Rectal smooth muscle tissue (tissue), 1 donor: ENCODE measurements around the gene CYSTM1.

Experiments used
- H3K27ac ChIP-seq: one replicate; pipeline ENCODE4 v1.7.0; 2013; ENCODE audit warnings: low read depth, low read length, inconsistent platforms
- H3K27me3 ChIP-seq: one replicate; pipeline ENCODE4 v1.7.0; 2013; ENCODE audit warnings: low read length; ENCODE audit not compliant: control insufficient read depth, insufficient read depth
- H3K36me3 ChIP-seq: one replicate; pipeline ENCODE4 v1.7.0; 2013; ENCODE audit warnings: low read length; ENCODE audit not compliant: control insufficient read depth, insufficient read depth
- H3K4me1 ChIP-seq: one replicate; pipeline ENCODE4 v1.7.0; 2013; ENCODE audit warnings: low read length; ENCODE audit not compliant: control insufficient read depth, insufficient read depth
- H3K4me3 ChIP-seq: one replicate; pipeline ENCODE4 v1.7.0; 2013; ENCODE audit warnings: low read length
- H3K9ac ChIP-seq: one replicate; pipeline ENCODE4 v1.7.0; 2013; ENCODE audit warnings: low read length

The CYSTM1 gene

DNA sequence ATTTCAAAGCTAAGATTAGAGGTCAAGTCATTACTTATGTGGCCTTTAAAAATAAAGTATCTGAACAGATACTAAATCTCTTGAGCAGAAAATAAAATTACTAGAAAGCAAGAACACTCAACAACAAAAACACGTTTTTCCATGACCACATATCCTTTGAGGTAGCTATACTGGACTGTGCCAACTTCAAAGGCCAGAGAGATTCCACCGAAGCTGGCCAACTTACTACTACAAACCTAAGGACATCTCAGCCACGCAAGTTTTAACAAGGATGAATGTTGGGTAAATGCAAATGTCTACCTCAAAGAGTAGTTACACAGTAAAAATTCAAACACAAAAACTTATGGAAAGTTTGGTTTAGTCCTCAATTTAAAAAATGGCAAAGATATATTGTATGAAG lies 109.0 kb downstream of the CYSTM1 start:
- no peaks in the 10 kb centered on the region for H3K36me3 ChIP-seq
- H3K4me3 ChIP-seq, result no peak overlapping the region
- no peak overlapping the region for H3K27ac ChIP-seq
- no peaks in the 10 kb centered on the region for H3K4me1 ChIP-seq
- H3K27me3 ChIP-seq, result no peaks in the 10 kb centered on the region
- no peak overlapping the region for H3K9ac ChIP-seq

GRCh38 chr5:140286424-140286823 lies 111.4 kb downstream of the CYSTM1 start:
- peaks cover 3% of the 10 kb centered on the region for H3K4me1 ChIP-seq
- H3K36me3 ChIP-seq, result no peaks in the 10 kb centered on the region
- no peak overlapping the region for H3K27ac ChIP-seq
- no peak overlapping the region for H3K4me3 ChIP-seq
- H3K9ac ChIP-seq, result no peak overlapping the region
- H3K27me3 ChIP-seq, result no peaks in the 10 kb centered on the region

DNA sequence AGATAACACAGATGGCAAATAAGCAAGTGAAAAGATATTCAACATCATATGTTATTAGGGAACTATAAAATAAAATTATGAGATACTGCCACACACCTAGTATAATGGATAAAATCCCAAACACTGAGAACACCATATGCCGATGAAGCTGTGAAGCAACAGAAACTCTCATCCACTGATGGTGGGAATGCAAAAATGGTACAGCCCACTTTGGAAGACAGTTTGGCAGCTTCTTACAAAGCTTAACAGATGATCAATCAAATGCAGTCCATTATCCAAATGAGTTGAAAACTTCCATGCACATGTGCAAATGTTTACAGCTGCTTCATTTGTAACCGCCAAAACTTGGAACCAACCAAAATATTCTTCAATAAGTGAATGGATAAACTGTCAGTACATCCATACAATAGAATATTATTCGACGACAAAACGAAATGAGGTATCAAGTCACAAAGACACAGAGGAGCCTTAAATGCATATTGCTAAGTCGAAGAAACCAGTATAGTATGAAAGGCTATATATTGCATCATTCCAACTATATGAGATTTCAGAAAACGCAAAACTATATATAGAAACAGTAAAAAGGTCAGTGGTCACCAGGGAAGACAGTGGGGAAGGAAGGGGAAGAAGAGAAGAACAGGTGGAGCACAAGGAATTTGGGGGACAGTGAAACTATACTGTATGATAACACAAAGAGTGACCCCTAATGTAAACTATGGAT lies 113.0 kb downstream of the CYSTM1 start:
- no peaks in the 10 kb centered on the region for H3K36me3 ChIP-seq
- H3K27me3 ChIP-seq, result no peaks in the 10 kb centered on the region
- no peak overlapping the region for H3K9ac ChIP-seq
- H3K4me1 ChIP-seq, result peaks cover 9% of the 10 kb centered on the region
- H3K4me3 ChIP-seq, result no peak overlapping the region
- H3K27ac ChIP-seq, result no peak overlapping the region

GRCh38 chr5:140292212-140293036 lies 117.4 kb downstream of the CYSTM1 start:
- Histone ChIP-seq H3K27me3 (no peaks in the 10 kb centered on the region), H3K9ac (no peak overlapping the region), H3K4me3 (no peak overlapping the region), H3K27ac (no peak overlapping the region), H3K4me1 (peaks cover 27% of the 10 kb centered on the region), H3K36me3 (no peaks in the 10 kb centered on the region)
